Muscle of arm (tissue), 12 donors: Measurements from ENCODE around the gene GALNT17. TPM values are rescaled to one million over a fixed set of nuclear protein-coding genes. Genes with fewer than 3 reads are reported as not detected.

ENCODE experiments used
- DNase-seq: peaks from one replicate; pipeline ENCODE4 v3.0.0-alpha.2; 2013
- polyA plus RNA-seq, 12 donors: library from polyadenylated mRNA; unstranded; fragments of 120-200 nt; gene quantifications; one replicate each; pipeline ENCODE4 v1.2.1, GENCODE V29; 2013; ENCODE audit not compliant: insufficient read length in 12 of 12

Gene GALNT17
- polyA plus RNA-seq, 12 donors, result 22.7 to 40.4 (median 33.6) TPM; not detected in 1

GRCh38 chr7:71682841-71683781, 551.2 kb downstream of the GALNT17 start:
- no peak for DNase-seq

- DNase-seq, result no peak
These were observed 555.3 kb downstream of the GALNT17 start for GRCh38 chr7:71687286-71687685.

GRCh38 chr7:71687831-71688599, 556.1 kb downstream of the GALNT17 start:
- DNase-seq, result no peak

GRCh38 chr7:71691538-71691937, 559.6 kb downstream of the GALNT17 start:
- DNase-seq, result no peak

GRCh38 chr7:71694665-71695064, 562.7 kb downstream of the GALNT17 start:
- DNase-seq, result no peak

- peak; percentile 46 for DNase-seq
These were observed 563.2 kb downstream of the GALNT17 start for GRCh38 chr7:71695186-71695585.

GRCh38 chr7:71696511-71696910, 564.6 kb downstream of the GALNT17 start:
- DNase-seq, result no peak

GRCh38 chr7:71697400-71697799, 565.5 kb downstream of the GALNT17 start:
- peak; percentile 36 for DNase-seq

- no peak for DNase-seq
These were observed 573.3 kb downstream of the GALNT17 start for GRCh38 chr7:71705217-71705616.

GRCh38 chr7:71705901-71706596, 574.1 kb downstream of the GALNT17 start:
- no peak for DNase-seq

GRCh38 chr7:71706597-71706975, 574.6 kb downstream of the GALNT17 start:
- DNase-seq, result no peak

- no peak for DNase-seq
These were observed 575.1 kb downstream of the GALNT17 start for GRCh38 chr7:71707041-71707440.

- DNase-seq, result no peak
These were observed 576.8 kb downstream of the GALNT17 start for GRCh38 chr7:71708710-71709109.

GRCh38 chr7:71710442-71710841, 578.5 kb downstream of the GALNT17 start:
- DNase-seq, result no peak

- DNase-seq, result no peak
These were observed 580.8 kb downstream of the GALNT17 start for GRCh38 chr7:71712653-71713180.

- no peak for DNase-seq
These were observed 584.7 kb downstream of the GALNT17 start for GRCh38 chr7:71716690-71717089.

GRCh38 chr7:71718563-71718962, 586.6 kb downstream of the GALNT17 start:
- DNase-seq, result no peak

GRCh38 chr7:71721742-71722141, 589.8 kb downstream of the GALNT17 start:
- DNase-seq, result no peak

GRCh38 chr7:71723859-71724258, 591.9 kb downstream of the GALNT17 start:
- no peak for DNase-seq

GRCh38 chr7:71727347-71727746, 595.4 kb downstream of the GALNT17 start:
- no peak for DNase-seq

- DNase-seq, result no peak
These were observed 599.8 kb downstream of the GALNT17 start for GRCh38 chr7:71731740-71732139.
